Measurements from ENCODE around the gene ARHGEF10L. TPM values are rescaled to one million over a fixed set of nuclear protein-coding genes. Genes with fewer than 3 reads are reported as not detected.

Gene ARHGEF10L
- total RNA-seq, 1 donor from 2014 or later = 89.8 TPM

- peak overlapping the region; percentile 85 for H3K4me3 Mint-ChIP-seq (ENCODE audit: unreplicated experiment)
- peaks cover 6% of the 10 kb centered on the region for H3K9me3 Mint-ChIP-seq (ENCODE audit: unreplicated experiment)
- no peak for TF ChIP-seq CTCF (IDR thresholded peaks at IDR 0.05; ENCODE audit: partially characterized antibody, unreplicated experiment)
- no peaks in the 10 kb centered on the region for H3K36me3 Mint-ChIP-seq (ENCODE audit: unreplicated experiment)
- H3K27ac Mint-ChIP-seq (ENCODE audit: unreplicated experiment) = peak overlapping the region; percentile 87
- DNase-seq = no peak
- H3K4me1 Mint-ChIP-seq (ENCODE audit: low read depth, unreplicated experiment) = peaks cover 14% of the 10 kb centered on the region
- H3K27me3 Mint-ChIP-seq (ENCODE audit: unreplicated experiment) = peaks cover 4% of the 10 kb centered on the region
These were observed 1.5 kb upstream of the ARHGEF10L start for GRCh38 chr1:17538010-17538409.

GRCh38 chr1:17538428-17539117, 925 bp upstream of the ARHGEF10L start:
- H3K27ac Mint-ChIP-seq (ENCODE audit: unreplicated experiment) = peak overlapping the region; percentile 87
- DNase-seq = peak; percentile 84
- no peak for TF ChIP-seq CTCF (IDR thresholded peaks at IDR 0.05; ENCODE audit: partially characterized antibody, unreplicated experiment)
- H3K27me3 Mint-ChIP-seq (ENCODE audit: unreplicated experiment) = peaks cover 4% of the 10 kb centered on the region
- peaks cover 6% of the 10 kb centered on the region for H3K9me3 Mint-ChIP-seq (ENCODE audit: unreplicated experiment)
- no peaks in the 10 kb centered on the region for H3K36me3 Mint-ChIP-seq (ENCODE audit: unreplicated experiment)
- H3K4me3 Mint-ChIP-seq (ENCODE audit: unreplicated experiment) = peak overlapping the region; percentile 85
- peaks cover 14% of the 10 kb centered on the region for H3K4me1 Mint-ChIP-seq (ENCODE audit: low read depth, unreplicated experiment)

GRCh38 chr1:17539118-17539476, 401 bp upstream of the ARHGEF10L start:
- Mint-ChIP-seq H3K36me3 (ENCODE audit: unreplicated experiment) (no peaks in the 10 kb centered on the region), H3K4me3 (ENCODE audit: unreplicated experiment) (peak overlapping the region; percentile 85), H3K9me3 (ENCODE audit: unreplicated experiment) (peaks cover 6% of the 10 kb centered on the region), H3K27ac (ENCODE audit: unreplicated experiment) (peak overlapping the region; percentile 87), H3K4me1 (ENCODE audit: low read depth, unreplicated experiment) (peaks cover 14% of the 10 kb centered on the region), H3K27me3 (ENCODE audit: unreplicated experiment) (peaks cover 4% of the 10 kb centered on the region)
- no peak for TF ChIP-seq CTCF (IDR thresholded peaks at IDR 0.05; ENCODE audit: partially characterized antibody, unreplicated experiment)
- DNase-seq = no peak

- H3K9me3 Mint-ChIP-seq (ENCODE audit: unreplicated experiment) = peaks cover 11% of the 10 kb centered on the region
- peaks cover 6% of the 10 kb centered on the region for H3K27me3 Mint-ChIP-seq (ENCODE audit: unreplicated experiment)
- H3K36me3 Mint-ChIP-seq (ENCODE audit: unreplicated experiment) = no peaks in the 10 kb centered on the region
- DNase-seq = peak; percentile 81
- no peak for TF ChIP-seq CTCF (IDR thresholded peaks at IDR 0.05; ENCODE audit: partially characterized antibody, unreplicated experiment)
- peak overlapping the region; percentile 95 for H3K4me3 Mint-ChIP-seq (ENCODE audit: unreplicated experiment)
- H3K4me1 Mint-ChIP-seq (ENCODE audit: low read depth, unreplicated experiment) = peaks cover 20% of the 10 kb centered on the region
- peak overlapping the region; percentile 99 for H3K27ac Mint-ChIP-seq (ENCODE audit: unreplicated experiment)
These were observed 930 bp downstream of the ARHGEF10L start for GRCh38 chr1:17540255-17541001.

GRCh38 chr1:17542645-17543044, 3.1 kb downstream of the ARHGEF10L start:
- Mint-ChIP-seq H3K9me3 (ENCODE audit: unreplicated experiment) (peaks cover 11% of the 10 kb centered on the region), H3K27me3 (ENCODE audit: unreplicated experiment) (peaks cover 6% of the 10 kb centered on the region)

More at GRCh38 chr1:17542645-17543044, 3.1 kb downstream of the ARHGEF10L start:
- no peak for DNase-seq
- no peak for TF ChIP-seq CTCF (IDR thresholded peaks at IDR 0.05; ENCODE audit: partially characterized antibody, unreplicated experiment)
- H3K36me3 Mint-ChIP-seq (ENCODE audit: unreplicated experiment) = no peaks in the 10 kb centered on the region
- H3K4me1 Mint-ChIP-seq (ENCODE audit: low read depth, unreplicated experiment) = peaks cover 34% of the 10 kb centered on the region
- H3K27ac Mint-ChIP-seq (ENCODE audit: unreplicated experiment) = no peak overlapping the region
- no peak overlapping the region for H3K4me3 Mint-ChIP-seq (ENCODE audit: unreplicated experiment)

Data from glutamatergic neuron (in vitro differentiated cells).